Psoas muscle (tissue), 8 donors: ENCODE measurements around the gene MTHFD2. TPM values are rescaled to one million over a fixed set of nuclear protein-coding genes. Genes with fewer than 3 reads are reported as not detected.

Source experiments
- ATAC-seq, 4 donors: fragments of 200-7000 bp; cut with Tn5 transposase; one replicate each; pipeline ENCODE4 v1.9.1; 2020; ENCODE audit warnings: moderate library complexity in 3 of 4, mild to moderate bottlenecking in 2 of 4
- DNase-seq, 2 donors: peaks; one replicate each; pipeline ENCODE4 v3.0.0-alpha.2; 2020
- H3K27ac ChIP-seq: fragments of 200-600 bp; one replicate; pipeline ENCODE4 v1.8.0; 2022
- H3K27me3 ChIP-seq, 3 donors: fragments of 200-600 bp in 1 of 3; one replicate each; pipeline versions ENCODE4 v1.6.1 to v1.8.0; 2013 to 2022; ENCODE audit warnings: low read length in 2 of 3, mild to moderate bottlenecking in 2 of 3, moderate library complexity in 1 of 3; ENCODE audit not compliant: insufficient read depth in 3 of 3
- H3K36me3 ChIP-seq, 2 donors: fragments of 200-600 bp in 1 of 2; one replicate each; pipeline versions ENCODE4 v1.6.1 to v1.8.0; 2013 to 2022; ENCODE audit warnings: low read depth in 1 of 2, mild to moderate bottlenecking in 1 of 2, moderate library complexity in 1 of 2; ENCODE audit not compliant: insufficient read depth in 1 of 2
- H3K4me1 ChIP-seq: fragments of 200-600 bp; one replicate; pipeline ENCODE4 v1.8.0; 2022
- H3K4me3 ChIP-seq: fragments of 200-600 bp; one replicate; pipeline ENCODE4 v1.8.0; 2022; ENCODE audit warnings: mild to moderate bottlenecking
- H3K9me3 ChIP-seq: fragments of 200-600 bp; one replicate; pipeline ENCODE4 v1.8.0; 2022
- CTCF ChIP-seq: fragments of 200-600 bp; IDR thresholded peaks from one replicate; pipeline ENCODE4 v1.8.0; 2022; ENCODE audit warnings: antibody characterized with exemption
- WGBS, 3 donors: extraction: QIAGEN DNeasy Blood & Tissue Kit; methylation state at CpG; one replicate each; pipeline versions ENCODE4 v1.1.6 to v1.1.7; 2013; 5-methylcytosine and 5-hydroxymethylcytosine counted together
- intact Hi-C, 2 donors: fragments of 100-400 bp; cut with DNase I; formaldehyde crosslinking; loops; one replicate each; pipeline versions ENCODE4 v1.11.0 to v1.14.2; 2022
- polyA plus RNA-seq, 3 donors: library from polyadenylated mRNA; stranded (reverse); fragments of 200-250 nt; gene quantifications; one replicate each; pipeline ENCODE4 v1.2.3, GENCODE V29; 2013
- total RNA-seq, 4 donors: library from RNA; stranded (reverse); fragmentation: NEBNext Ultra II Directional in 2 of 4; extraction: Animal tissue kit (Norgen Biotek cat#: 25700) in 2 of 4; gene quantifications; one replicate each; pipeline versions ENCODE4 v1.2.1 to v1.2.4, GENCODE V29; 2021 to 2023
- donor health status: healthy with polysubstance abuse.
- donor health status: DM: no; HTN: no; CAD: no; lungs with moderate emphysema.
- donor health status: Bipolar disorder and iron deficiency.
- donor health status: healthy.
- donor health status: DM: yes; HTN: yes; CAD: no.
- donor health status: DM: no; HTN: no; CAD: no.
- donor health status: DM: no; HTN: no; CAD: no.
- donor health status: DM: yes; HTN: yes; CAD: no.

MTHFD2 gene
- total and polyA plus RNA-seq, 7 donors, result 16.6 to 112 (median 60.4) TPM

GRCh38 chr2:74199275-74199701 lies 873 bp downstream of the MTHFD2 start:
- Histone ChIP-seq H3K4me1 (peaks cover 34% of the 10 kb centered on the region), H3K27ac (peak overlapping the region; percentile 91), H3K36me3 (peaks cover 0 to 3% of the 10 kb centered on the region in 2 donors), H3K27me3 (no peaks in the 10 kb centered on the region), H3K9me3 (no peaks in the 10 kb centered on the region), H3K4me3 (peak overlapping the region; percentile 79)
- intact Hi-C loops, result loop anchor here in 1 of 2 donors (2.0 kb wide), 1 partner anchor 20 kb away; the partner anchor contains the start of gene MOB1A
- DNase-seq (no peak), ATAC-seq (peak in 2 of 4 donors; percentile 0 to 1)
- WGBS, 3 donors, result 4 to 16% (median 9%) methylated on average over 20 of the region's 20 CpGs
- TF ChIP-seq CTCF, result no peak

- Histone ChIP-seq H3K4me1 (peaks cover 40% of the 10 kb centered on the region), H3K27ac (peak overlapping the region; percentile 91), H3K36me3 (peaks cover 0 to 7% of the 10 kb centered on the region in 2 donors), H3K27me3 (no peaks in the 10 kb centered on the region), H3K4me3 (peak overlapping the region; percentile 79), H3K9me3 (no peaks in the 10 kb centered on the region)
- ATAC-seq (peak in 1 of 4 donors; percentile 10), DNase-seq (no peak)
- intact Hi-C loops, result loop anchor here in 1 of 2 donors (2.0 kb wide), 1 partner anchor 21 kb away; the partner anchor contains the start of gene MOB1A
- TF ChIP-seq CTCF, result no peak
- 14 to 44% (median 27%) methylated on average over 8 of the region's 8 CpGs for WGBS, 3 donors
Observed at GRCh38 chr2:74199871-74200305, 1.5 kb downstream of the MTHFD2 start.

- Histone ChIP-seq H3K36me3 (peaks cover 0 to 7% of the 10 kb centered on the region in 2 donors), H3K27ac (peak overlapping the region; percentile 91), H3K4me3 (peak overlapping the region; percentile 79), H3K27me3 (no peaks in the 10 kb centered on the region), H3K4me1 (peaks cover 53% of the 10 kb centered on the region), H3K9me3 (no peaks in the 10 kb centered on the region)
- no peak for TF ChIP-seq CTCF
- 27 to 72% (median 36%) methylated on average over 3 of the region's 3 CpGs for WGBS, 3 donors
- intact Hi-C loops, result no loop called here
- DNase-seq (no peak), ATAC-seq (no peak)
Observed at GRCh38 chr2:74201196-74201595, 2.8 kb downstream of the MTHFD2 start.

- peak overlapping the region; percentile 91 for H3K27ac ChIP-seq
- peak; percentile 53 to 77 (median 69) for ATAC-seq
- no peaks in the 10 kb centered on the region for H3K27me3 ChIP-seq
- 3 to 14% (median 11%) methylated on average over 1 of the region's 1 CpG for WGBS, 3 donors
- no peak for TF ChIP-seq CTCF
- no peak for DNase-seq
- H3K36me3 ChIP-seq, result peaks cover 0 to 7% of the 10 kb centered on the region in 2 donors
- H3K9me3 ChIP-seq, result no peaks in the 10 kb centered on the region
- intact Hi-C loops, result no loop called here
- H3K4me1 ChIP-seq, result peaks cover 57% of the 10 kb centered on the region
- H3K4me3 ChIP-seq, result peak overlapping the region; percentile 79
Observed at GRCh38 chr2:74201596-74201995, 3.2 kb downstream of the MTHFD2 start.

GRCh38 chr2:74204436-74204835 lies 6.0 kb downstream of the MTHFD2 start:
- peaks cover under 1 to 27% of the 10 kb centered on the region in 2 donors for H3K36me3 ChIP-seq
- intact Hi-C loops, result no loop called here
- H3K4me1 ChIP-seq, result peaks cover 60% of the 10 kb centered on the region
- ATAC-seq (no peak), DNase-seq (no peak)
- 91 to 94% (median 93%) methylated on average over 3 of the region's 3 CpGs for WGBS, 3 donors
- H3K4me3 ChIP-seq, result no peak overlapping the region
- no peaks in the 10 kb centered on the region for H3K27me3 ChIP-seq
- peak overlapping the region; percentile 75 for H3K27ac ChIP-seq
- TF ChIP-seq CTCF, result no peak
- H3K9me3 ChIP-seq, result no peaks in the 10 kb centered on the region
